ENCODE results near the gene LRRC2. TPM values are rescaled to one million over a fixed set of nuclear protein-coding genes. Genes with fewer than 3 reads are reported as not detected.

LRRC2 gene
- total and polyA plus RNA-seq, 2 donors (not counting 3 experiments of a cell fraction or from before 2014, with no cell fraction given), result 0.14 to 0.73 TPM

DNA sequence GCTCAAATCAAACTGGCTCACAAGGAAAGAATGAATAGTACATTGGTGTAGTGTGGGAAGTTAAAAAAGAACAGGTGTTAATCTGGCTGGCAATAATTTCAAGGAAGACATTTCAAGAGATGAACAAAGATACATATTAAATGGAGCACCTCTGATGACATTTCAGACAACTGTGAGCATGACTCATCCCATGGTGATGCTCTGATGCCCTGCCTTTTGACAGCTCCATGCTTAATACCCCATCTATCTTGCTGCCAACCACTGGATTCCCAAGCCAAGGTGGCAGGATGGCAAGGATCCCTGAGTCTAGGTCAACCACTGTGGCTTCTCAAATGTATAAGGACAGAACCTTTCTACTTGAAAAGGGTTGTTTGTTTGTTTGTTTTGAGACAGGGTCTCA is 29.3 kb downstream of the LRRC2 start:
- H3K36me3 ChIP-seq (ENCODE audit: control insufficient read depth in 2 of 2, extremely low read depth in 1 of 2, insufficient read depth in 2 of 2, low read length in 2 of 2), result no peaks in the 10 kb centered on the region
- ChIA-PET POLR2A (no interaction called here), CTCF (no interaction called here)
- DNase-seq (ENCODE audit: low read depth, low spot score) (no peak), FAIRE-seq (no peak)
- BruUV-seq (replicated peaks), result no TSS peak
- H3K4me2 ChIP-seq (ENCODE audit: insufficient read depth, low read length), result no peak overlapping the region
- no peaks in the 10 kb centered on the region for H3K9me1 ChIP-seq (replicated peaks; ENCODE audit: control insufficient read depth, extremely low read depth, insufficient read depth, low read length)
- H3K27ac ChIP-seq (ENCODE audit: insufficient read depth, low read depth, low read length), result no peak overlapping the region
- TF ChIP-seq GATA2 (IDR thresholded peaks at IDR 0.05; ENCODE audit: insufficient read depth, insufficient read length, low read depth, low read length) (no peak), POLR2AphosphoS5 (IDR thresholded peaks at IDR 0.05; ENCODE audit: insufficient read depth, low read depth, low read length) (no peak), FOS (IDR thresholded peaks at IDR 0.05; ENCODE audit: borderline replicate concordance, insufficient read depth, low read length) (no peak), JUN (IDR thresholded peaks at IDR 0.05; ENCODE audit: borderline replicate concordance, insufficient read depth, insufficient read length, low read depth) (no peak)
- TF ChIP-seq, protein P1, sequence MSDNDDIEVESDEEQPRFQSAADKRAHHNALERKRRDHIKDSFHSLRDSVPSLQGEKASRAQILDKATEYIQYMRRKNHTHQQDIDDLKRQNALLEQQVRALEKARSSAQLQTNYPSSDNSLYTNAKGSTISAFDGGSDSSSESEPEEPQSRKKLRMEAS (IDR thresholded peaks at IDR 0.05; ENCODE audit: insufficient read depth, insufficient read length), result no peak
- no peak overlapping the region for H3K4me3 ChIP-seq (replicated peaks in 1 of 3; ENCODE audit: insufficient read depth in 1 of 3, low read depth in 1 of 3, low read length in 3 of 3)
- dilution Hi-C loops (cut with MboI; ENCODE audit: extremely low pct_ligation_motif_present, low sequenced_read_pairs) (no loop called here), intact Hi-C loops (cut with micrococcal nuclease) (no loop called here)
- H3K9me3 ChIP-seq (replicated peaks; ENCODE audit: control insufficient read depth, insufficient read depth, low read length), result no peaks in the 10 kb centered on the region
- no peaks in the 10 kb centered on the region for H3K79me2 ChIP-seq (ENCODE audit: control insufficient read depth, insufficient read depth, low read length)
- no peaks in the 10 kb centered on the region for H4K20me1 ChIP-seq (replicated peaks; ENCODE audit: control insufficient read depth, extremely low read depth, insufficient read depth, low read length)
- peaks cover 11% of the 10 kb centered on the region for H3K4me1 ChIP-seq (ENCODE audit: control insufficient read depth, extremely low read depth, insufficient read depth, low read length)
- no peak overlapping the region for H3K9ac ChIP-seq (replicated peaks; ENCODE audit: extremely low read depth, insufficient read depth, low read length)
- H3K27me3 ChIP-seq (ENCODE audit: control insufficient read depth in 2 of 2, insufficient read depth in 2 of 2, low read length in 2 of 2), result peaks cover 0 to 4% of the 10 kb centered on the region in 2 experiments
- H2AFZ ChIP-seq (ENCODE audit: low read depth, low read length), result no peak overlapping the region

DNA sequence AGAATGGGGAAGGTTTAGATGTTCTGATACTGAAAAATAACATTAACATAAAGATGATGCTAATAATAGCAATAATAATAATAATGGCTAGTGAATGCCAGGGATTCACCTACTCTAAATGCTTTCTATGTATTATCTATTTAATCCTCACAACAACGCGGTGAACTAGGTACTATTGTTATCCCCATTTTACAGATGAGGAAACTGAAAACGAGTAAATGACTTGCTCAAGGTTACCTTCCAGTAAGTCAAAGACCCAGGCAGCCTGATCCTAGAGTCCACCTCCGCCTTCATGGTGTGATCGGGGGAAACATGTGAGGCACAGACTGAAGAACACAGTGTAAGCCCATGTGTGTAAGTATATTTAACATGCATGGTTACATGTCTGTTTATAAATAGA is 30.4 kb downstream of the LRRC2 start:
- no peaks in the 10 kb centered on the region for H3K79me2 ChIP-seq (ENCODE audit: control insufficient read depth, insufficient read depth, low read length)
- H2AFZ ChIP-seq (ENCODE audit: low read depth, low read length), result no peak overlapping the region
- FAIRE-seq (no peak), DNase-seq (ENCODE audit: low read depth, low spot score) (no peak)
- TF ChIP-seq JUN (IDR thresholded peaks at IDR 0.05; ENCODE audit: borderline replicate concordance, insufficient read depth, insufficient read length, low read depth) (no peak), GATA2 (IDR thresholded peaks at IDR 0.05; ENCODE audit: insufficient read depth, insufficient read length, low read depth, low read length) (no peak), POLR2AphosphoS5 (IDR thresholded peaks at IDR 0.05; ENCODE audit: insufficient read depth, low read depth, low read length) (no peak), EZH2 (IDR thresholded peaks at IDR 0.05; ENCODE audit: borderline replicate concordance, low read depth, low read length, severe bottlenecking) (no peak), POLR2A (IDR thresholded peaks at IDR 0.05; ENCODE audit: low read depth, low read length) (no peak), MYC (IDR thresholded peaks at IDR 0.05; ENCODE audit: low read depth, low read length) (no peak), FOS (IDR thresholded peaks at IDR 0.05; ENCODE audit: borderline replicate concordance, insufficient read depth, low read length) (no peak)
- TF ChIP-seq, protein P1 (IDR thresholded peaks at IDR 0.05; ENCODE audit: insufficient read depth, insufficient read length), result no peak
- TF ChIP-seq, protein P2, sequence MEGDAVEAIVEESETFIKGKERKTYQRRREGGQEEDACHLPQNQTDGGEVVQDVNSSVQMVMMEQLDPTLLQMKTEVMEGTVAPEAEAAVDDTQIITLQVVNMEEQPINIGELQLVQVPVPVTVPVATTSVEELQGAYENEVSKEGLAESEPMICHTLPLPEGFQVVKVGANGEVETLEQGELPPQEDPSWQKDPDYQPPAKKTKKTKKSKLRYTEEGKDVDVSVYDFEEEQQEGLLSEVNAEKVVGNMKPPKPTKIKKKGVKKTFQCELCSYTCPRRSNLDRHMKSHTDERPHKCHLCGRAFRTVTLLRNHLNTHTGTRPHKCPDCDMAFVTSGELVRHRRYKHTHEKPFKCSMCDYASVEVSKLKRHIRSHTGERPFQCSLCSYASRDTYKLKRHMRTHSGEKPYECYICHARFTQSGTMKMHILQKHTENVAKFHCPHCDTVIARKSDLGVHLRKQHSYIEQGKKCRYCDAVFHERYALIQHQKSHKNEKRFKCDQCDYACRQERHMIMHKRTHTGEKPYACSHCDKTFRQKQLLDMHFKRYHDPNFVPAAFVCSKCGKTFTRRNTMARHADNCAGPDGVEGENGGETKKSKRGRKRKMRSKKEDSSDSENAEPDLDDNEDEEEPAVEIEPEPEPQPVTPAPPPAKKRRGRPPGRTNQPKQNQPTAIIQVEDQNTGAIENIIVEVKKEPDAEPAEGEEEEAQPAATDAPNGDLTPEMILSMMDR (IDR thresholded peaks at IDR 0.05; ENCODE audit: extremely low read depth in 1 of 2, insufficient read depth in 1 of 2, low read depth in 1 of 2, low read length in 2 of 2), result no peak
- no peaks in the 10 kb centered on the region for H3K36me3 ChIP-seq (ENCODE audit: control insufficient read depth in 2 of 2, extremely low read depth in 1 of 2, insufficient read depth in 2 of 2, low read length in 2 of 2)
- H3K9ac ChIP-seq (replicated peaks; ENCODE audit: extremely low read depth, insufficient read depth, low read length), result no peak overlapping the region
- H3K9me3 ChIP-seq (replicated peaks; ENCODE audit: control insufficient read depth, insufficient read depth, low read length), result no peaks in the 10 kb centered on the region
- no TSS peak for BruUV-seq (replicated peaks)
- intact Hi-C loops (cut with micrococcal nuclease) (no loop called here), dilution Hi-C loops (cut with MboI; ENCODE audit: extremely low pct_ligation_motif_present, low sequenced_read_pairs) (no loop called here)
- no peaks in the 10 kb centered on the region for H4K20me1 ChIP-seq (replicated peaks; ENCODE audit: control insufficient read depth, extremely low read depth, insufficient read depth, low read length)
- H3K9me1 ChIP-seq (replicated peaks; ENCODE audit: control insufficient read depth, extremely low read depth, insufficient read depth, low read length), result no peaks in the 10 kb centered on the region
- no peak overlapping the region for H3K27ac ChIP-seq (ENCODE audit: insufficient read depth, low read depth, low read length)
- H3K4me1 ChIP-seq (ENCODE audit: control insufficient read depth, extremely low read depth, insufficient read depth, low read length), result peaks cover 11% of the 10 kb centered on the region
- ChIA-PET CTCF (no interaction called here), POLR2A (no interaction called here)
- H3K27me3 ChIP-seq (ENCODE audit: control insufficient read depth in 2 of 2, insufficient read depth in 2 of 2, low read length in 2 of 2), result peaks cover 0 to 7% of the 10 kb centered on the region in 2 experiments
- no peak overlapping the region for H3K4me2 ChIP-seq (ENCODE audit: insufficient read depth, low read length)
- H3K4me3 ChIP-seq (replicated peaks in 1 of 3; ENCODE audit: insufficient read depth in 1 of 3, low read depth in 1 of 3, low read length in 3 of 3), result no peak overlapping the region
